Loucy (cell line): Measurements from ENCODE around the gene NAB2.

Experiments
- H2AFZ ChIP-seq: fragments of 200-600 bp; sonication (generic); 2 replicates; pipeline ENCODE4 v1.6.0; 2016; ENCODE audit warnings: antibody characterized with exemption, mild to moderate bottlenecking, low read length, moderate library complexity
- H3F3A ChIP-seq: fragments of 200-600 bp; 2 replicates; pipeline ENCODE4 v1.6.0; 2016; ENCODE audit warnings: antibody characterized with exemption, low read depth, mild to moderate bottlenecking
- H3K27me3 ChIP-seq: fragments of 200-600 bp; sonication (generic); 2 replicates; pipeline ENCODE4 v1.6.1; 2014; ENCODE audit warnings: low read length, mild to moderate bottlenecking; ENCODE audit not compliant: insufficient read depth, poor library complexity, severe bottlenecking
- H3K36me3 ChIP-seq: fragments of 200-600 bp; sonication (generic); 2 replicates; pipeline ENCODE4 v1.6.1; 2016; ENCODE audit warnings: low read length; ENCODE audit not compliant: insufficient read depth
- H3K4me1 ChIP-seq: fragments of 200-600 bp; sonication (generic); 2 replicates; pipeline ENCODE4 v1.5.1; 2014; ENCODE audit warnings: low read length, mild to moderate bottlenecking; ENCODE audit not compliant: insufficient read depth, poor library complexity, severe bottlenecking
- H3K4me2 ChIP-seq: fragments of 200-600 bp; sonication (generic); 2 replicates; pipeline ENCODE4 v1.6.0; 2014; ENCODE audit warnings: antibody characterized with exemption, low read length, low read depth, mild to moderate bottlenecking; ENCODE audit not compliant: poor library complexity, severe bottlenecking
- H3K4me3 ChIP-seq: fragments of 200-600 bp; sonication (generic); 2 replicates; pipeline ENCODE4 v1.5.1; 2014; ENCODE audit warnings: low read length, mild to moderate bottlenecking, mixed read lengths; ENCODE audit not compliant: poor library complexity, severe bottlenecking
- H3K79me2 ChIP-seq: fragments of 200-600 bp; sonication (generic); 2 replicates; pipeline ENCODE4 v1.6.1; 2014; ENCODE audit warnings: low read length; ENCODE audit not compliant: insufficient read depth
- H3K9ac ChIP-seq: fragments of 200-600 bp; sonication (generic); 2 replicates; pipeline ENCODE4 v1.6.0; 2014; ENCODE audit warnings: mild to moderate bottlenecking, low read depth, low read length, moderate library complexity; ENCODE audit not compliant: poor library complexity, severe bottlenecking
- H3K9me2 ChIP-seq: fragments of 200-600 bp; sonication (generic); replicated peaks from 2 replicates; pipeline ENCODE4 v1.6.1; 2016; ENCODE audit warnings: low read depth, low read length, mixed read lengths
- H3K9me3 ChIP-seq: fragments of 200-600 bp; sonication (generic); 2 replicates; pipeline ENCODE4 v1.6.1; 2014; ENCODE audit warnings: mild to moderate bottlenecking, antibody characterized with exemption, low read length, low read depth; ENCODE audit not compliant: insufficient read depth
- H4K20me1 ChIP-seq: fragments of 200-600 bp; sonication (generic); 2 replicates; pipeline ENCODE4 v1.6.0; 2014; ENCODE audit warnings: antibody characterized with exemption, low read length, mild to moderate bottlenecking; ENCODE audit not compliant: insufficient read depth, poor library complexity, severe bottlenecking
- EZH2phosphoT487 ChIP-seq: fragments of 200-600 bp; IDR thresholded peaks from 2 replicates; pipeline ENCODE4 v1.6.1; 2018; ENCODE audit warnings: antibody characterized with exemption, mild to moderate bottlenecking, moderate library complexity, borderline replicate concordance
- TF ChIP-seq, protein P1 (sequence below): fragments of 200-600 bp; sonication (generic); conservative IDR thresholded peaks from 2 replicates; pipeline ENCODE4 v1.5.1; 2014; ENCODE audit warnings: mild to moderate bottlenecking, antibody characterized with exemption, low read length

NAB2 gene

GRCh38 chr12:57126561-57126960 lies 37.6 kb downstream of the NAB2 start:
- peak overlapping the region; percentile 76 for H3K9ac ChIP-seq
- no peaks in the 10 kb centered on the region for H3K79me2 ChIP-seq
- H3K4me2 ChIP-seq: peak overlapping the region; percentile 88

GRCh38 chr12:57127101-57127725 lies 38.3 kb downstream of the NAB2 start:
- no peaks in the 10 kb centered on the region for H3K79me2 ChIP-seq
- H2AFZ ChIP-seq: peak overlapping the region; percentile 92
- H3K36me3 ChIP-seq: no peaks in the 10 kb centered on the region
- no peaks in the 10 kb centered on the region for H3K27me3 ChIP-seq
- peaks cover 29% of the 10 kb centered on the region for H3K4me1 ChIP-seq
- no peaks in the 10 kb centered on the region; the same call in 1 of the 2 replicates for H3F3A ChIP-seq
- H3K9ac ChIP-seq: peak overlapping the region; percentile 76
- H3K9me3 ChIP-seq: no peaks in the 10 kb centered on the region
- no peaks in the 10 kb centered on the region for H3K9me2 ChIP-seq
- no peak for TF ChIP-seq EZH2phosphoT487
- TF ChIP-seq, protein P1, sequence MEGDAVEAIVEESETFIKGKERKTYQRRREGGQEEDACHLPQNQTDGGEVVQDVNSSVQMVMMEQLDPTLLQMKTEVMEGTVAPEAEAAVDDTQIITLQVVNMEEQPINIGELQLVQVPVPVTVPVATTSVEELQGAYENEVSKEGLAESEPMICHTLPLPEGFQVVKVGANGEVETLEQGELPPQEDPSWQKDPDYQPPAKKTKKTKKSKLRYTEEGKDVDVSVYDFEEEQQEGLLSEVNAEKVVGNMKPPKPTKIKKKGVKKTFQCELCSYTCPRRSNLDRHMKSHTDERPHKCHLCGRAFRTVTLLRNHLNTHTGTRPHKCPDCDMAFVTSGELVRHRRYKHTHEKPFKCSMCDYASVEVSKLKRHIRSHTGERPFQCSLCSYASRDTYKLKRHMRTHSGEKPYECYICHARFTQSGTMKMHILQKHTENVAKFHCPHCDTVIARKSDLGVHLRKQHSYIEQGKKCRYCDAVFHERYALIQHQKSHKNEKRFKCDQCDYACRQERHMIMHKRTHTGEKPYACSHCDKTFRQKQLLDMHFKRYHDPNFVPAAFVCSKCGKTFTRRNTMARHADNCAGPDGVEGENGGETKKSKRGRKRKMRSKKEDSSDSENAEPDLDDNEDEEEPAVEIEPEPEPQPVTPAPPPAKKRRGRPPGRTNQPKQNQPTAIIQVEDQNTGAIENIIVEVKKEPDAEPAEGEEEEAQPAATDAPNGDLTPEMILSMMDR: peak; percentile 54
- H3K4me2 ChIP-seq: peak overlapping the region; percentile 88
- peak overlapping the region; percentile 82 for H3K4me3 ChIP-seq
- H4K20me1 ChIP-seq: no peaks in the 10 kb centered on the region

More at GRCh38 chr12:57126561-57126960, 37.6 kb downstream of the NAB2 start:
- Histone ChIP-seq H3K27me3 (no peaks in the 10 kb centered on the region), H2AFZ (no peak overlapping the region), H3K9me3 (no peaks in the 10 kb centered on the region), H4K20me1 (no peaks in the 10 kb centered on the region), H3K9me2 (no peaks in the 10 kb centered on the region), H3F3A (no peaks in the 10 kb centered on the region; the same call in 1 of the 2 replicates), H3K4me3 (peak overlapping the region; percentile 82), H3K36me3 (no peaks in the 10 kb centered on the region), H3K4me1 (peaks cover 29% of the 10 kb centered on the region)
- TF ChIP-seq, protein P1: no peak
- TF ChIP-seq EZH2phosphoT487: no peak

DNA sequence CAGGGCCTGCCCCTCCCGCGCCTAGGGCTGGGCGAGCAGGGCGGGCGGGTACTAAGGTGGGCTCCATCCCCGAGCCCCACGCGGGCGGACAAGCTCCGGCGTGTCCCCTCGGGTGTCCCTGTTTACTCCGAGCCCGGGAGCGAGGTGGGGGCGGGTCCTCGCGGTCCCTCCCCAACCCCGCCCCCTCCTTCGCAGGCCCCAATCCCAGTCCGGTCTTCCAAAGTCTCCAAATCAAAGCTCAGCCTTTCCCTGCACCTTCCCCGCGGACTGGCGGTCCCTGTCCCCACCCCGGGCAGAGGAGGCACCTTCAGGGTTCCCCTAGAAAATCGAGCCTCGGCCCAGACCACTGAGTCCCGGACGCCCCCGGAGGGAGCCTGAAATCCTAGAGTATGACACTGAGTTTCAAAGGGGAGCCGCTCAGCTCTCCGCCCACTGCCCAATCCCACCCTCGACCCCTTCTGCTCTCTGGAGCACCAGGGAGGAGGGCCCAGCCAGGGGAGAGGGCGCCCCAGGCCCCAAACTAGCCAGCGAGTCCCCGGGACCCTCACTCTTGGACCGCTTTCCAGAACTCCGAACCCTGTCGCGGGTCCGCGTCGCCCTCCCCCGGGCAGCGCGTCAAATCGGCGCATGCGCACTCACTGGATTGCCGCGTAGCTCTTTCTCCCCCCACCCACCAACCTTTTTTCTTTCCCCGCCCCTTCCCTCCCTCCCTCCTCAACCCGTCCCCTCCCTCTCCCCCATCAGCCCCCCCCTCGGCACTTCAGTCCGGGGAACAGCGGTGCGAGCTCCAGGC lies 39.0 kb downstream of the NAB2 start, which contains the start of gene LRP1:
Gene LRP1 (plus strand): TSS at position 758 of the 793 bp plus-strand sequence. CDS start 482 bp downstream, outside the sequence.
- no peaks in the 10 kb centered on the region for H3K27me3 ChIP-seq
- H3K9ac ChIP-seq: peak within 1 kb of the TSS; percentile 76
- peak within 1 kb of the TSS; percentile 92 for H2AFZ ChIP-seq
- peak within 1 kb of the TSS; percentile 82 for H3K4me3 ChIP-seq
- H4K20me1 ChIP-seq: no peaks in the 10 kb centered on the region
- H3K9me3 ChIP-seq: no peaks in the 10 kb centered on the region
- H3K4me1 ChIP-seq: peaks cover 29% of the 10 kb centered on the region
- H3K4me2 ChIP-seq: peak within 1 kb of the TSS; percentile 88
- no peaks in the 10 kb centered on the region; the same call in 1 of the 2 replicates for H3F3A ChIP-seq
- H3K79me2 ChIP-seq: no peaks in the 10 kb centered on the region
- H3K9me2 ChIP-seq: no peaks in the 10 kb centered on the region
- no peak for TF ChIP-seq EZH2phosphoT487
- TF ChIP-seq, protein P1: no peak
- H3K36me3 ChIP-seq: no peaks in the 10 kb centered on the region
